ENCODE measurements around the gene REST.
A peak's percentile ranks its signal among the peaks of the same experiment; 100 is the strongest.

The REST gene

DNA sequence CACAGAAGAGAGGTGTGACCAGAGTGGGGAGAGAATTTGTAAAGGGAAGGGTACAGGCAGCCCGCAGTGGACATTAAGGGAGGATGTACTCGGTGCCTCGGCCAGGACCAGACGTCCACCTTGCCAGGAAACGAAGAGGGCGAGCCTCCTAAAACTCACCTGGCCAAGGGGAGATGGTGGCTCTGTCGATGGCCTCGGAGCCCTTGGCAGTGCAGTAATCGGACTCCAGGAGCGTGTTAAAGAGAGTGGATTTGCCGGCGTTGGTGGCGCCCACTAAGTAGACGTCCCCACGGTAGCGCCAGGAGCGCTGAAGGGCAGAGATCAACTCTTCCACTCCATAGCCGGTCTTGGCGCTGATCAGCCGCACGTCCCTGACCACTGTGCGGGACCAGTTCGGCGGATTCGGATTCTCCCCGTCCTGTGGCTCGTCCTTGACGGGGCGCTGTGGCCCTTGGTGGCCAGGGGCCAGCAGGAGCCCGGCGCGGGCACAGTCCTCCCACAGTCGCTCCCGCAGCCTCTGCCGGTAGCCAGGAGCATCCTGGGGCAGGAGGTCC lies 68.7 kb downstream of the REST start:
- DNase-seq (ENCODE audit: low spot score) = peak; percentile 25

DNA sequence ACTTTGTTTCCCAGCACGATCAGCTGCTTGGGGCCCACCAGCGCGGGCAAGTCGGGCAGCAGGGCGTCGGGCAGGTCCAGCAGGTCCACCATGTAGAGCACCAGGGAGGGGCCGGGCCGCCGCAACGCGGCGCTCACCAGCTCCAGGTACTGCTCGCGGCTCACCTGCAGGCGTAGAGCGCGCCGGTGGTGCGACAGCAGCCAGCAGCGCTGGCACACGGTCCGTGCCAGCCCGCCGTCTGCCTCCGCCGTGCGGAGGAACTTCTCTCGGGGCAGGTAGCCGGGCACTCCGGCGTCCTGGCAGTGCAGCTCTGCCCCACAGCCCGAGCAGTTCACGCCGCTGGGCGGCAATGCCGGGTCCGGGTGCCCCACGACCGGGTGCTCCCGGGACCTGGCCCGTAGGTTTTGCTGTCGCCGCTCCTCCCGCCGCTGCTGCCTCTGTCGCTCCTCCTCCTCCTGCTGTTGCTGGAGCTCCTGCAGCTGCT lies 69.2 kb downstream of the REST start:
- DNase-seq (ENCODE audit: low spot score) = peak; percentile 15

DNA sequence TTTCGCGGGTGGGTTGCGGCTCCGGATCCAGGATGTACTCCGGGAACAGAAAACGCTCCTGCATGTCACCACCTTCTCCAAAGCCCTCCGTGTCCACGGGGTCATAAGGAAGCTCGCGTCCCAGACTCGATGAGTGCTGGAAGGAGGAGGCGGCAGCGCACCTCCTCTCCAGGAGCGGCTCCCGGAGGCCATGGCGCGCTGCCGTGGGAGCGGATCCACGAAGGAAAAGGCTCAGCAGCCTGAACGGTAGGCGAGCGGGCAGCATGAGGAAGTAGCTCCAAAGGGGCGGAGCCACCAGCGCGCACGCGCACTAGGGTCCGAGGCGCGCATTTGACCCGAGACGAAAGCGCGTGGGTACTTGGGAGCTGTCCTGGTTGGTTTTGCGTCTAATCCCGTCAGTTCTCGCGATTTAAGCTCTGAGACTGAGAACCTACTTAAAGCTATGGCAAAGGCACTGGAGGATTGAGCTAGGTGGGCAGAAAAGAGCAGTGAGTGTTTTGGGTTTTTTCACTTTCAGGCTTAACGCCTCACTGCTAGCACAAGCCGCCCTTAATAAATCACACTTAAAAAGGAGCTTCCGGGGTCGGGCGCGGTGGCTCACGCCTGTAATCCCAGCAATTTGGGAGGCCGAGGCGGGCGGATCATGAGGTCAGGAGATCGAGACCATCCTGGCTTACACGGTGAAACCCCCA lies 69.8 kb downstream of the REST start, which contains the start of gene NOA1:
NOA1 (minus strand) TSS at position 286 of the 692 bp plus-strand sequence; CDS start at position 265, 21 bp downstream.
- peak; percentile 97 for DNase-seq (ENCODE audit: low spot score)

DNA sequence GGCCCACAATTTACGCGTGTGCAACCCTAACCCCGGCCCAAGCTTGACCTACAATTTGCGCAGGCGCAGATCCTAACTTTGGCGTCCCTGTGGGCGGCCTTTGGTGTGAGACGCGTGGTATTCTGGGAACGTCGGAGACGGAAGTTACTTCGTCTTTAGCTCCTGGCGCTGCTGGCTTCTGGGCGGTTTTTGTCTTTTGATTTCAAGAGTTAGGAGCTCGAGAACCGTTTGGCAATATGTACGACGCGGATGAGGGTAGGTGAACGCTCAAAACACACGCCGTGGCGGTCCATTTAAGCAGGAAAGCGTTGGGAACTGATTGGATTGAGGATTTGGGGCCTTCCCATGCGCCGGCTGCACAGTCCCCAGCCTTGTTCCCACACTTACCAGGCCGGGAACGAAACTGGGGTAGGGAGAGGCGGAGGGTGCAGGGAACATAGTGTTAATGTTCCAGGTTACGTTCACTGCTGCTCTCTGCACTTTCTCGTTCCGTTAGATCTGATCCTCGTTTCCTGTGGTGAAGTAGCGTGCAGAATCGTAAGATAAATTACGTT lies 71.1 kb downstream of the REST start, which contains the start of gene POLR2B:
POLR2B (plus strand) TSS at position 147 of the 554 bp plus-strand sequence; CDS start at position 237, 90 bp downstream.
- peak; percentile 97 for DNase-seq (ENCODE audit: low spot score)

DNA sequence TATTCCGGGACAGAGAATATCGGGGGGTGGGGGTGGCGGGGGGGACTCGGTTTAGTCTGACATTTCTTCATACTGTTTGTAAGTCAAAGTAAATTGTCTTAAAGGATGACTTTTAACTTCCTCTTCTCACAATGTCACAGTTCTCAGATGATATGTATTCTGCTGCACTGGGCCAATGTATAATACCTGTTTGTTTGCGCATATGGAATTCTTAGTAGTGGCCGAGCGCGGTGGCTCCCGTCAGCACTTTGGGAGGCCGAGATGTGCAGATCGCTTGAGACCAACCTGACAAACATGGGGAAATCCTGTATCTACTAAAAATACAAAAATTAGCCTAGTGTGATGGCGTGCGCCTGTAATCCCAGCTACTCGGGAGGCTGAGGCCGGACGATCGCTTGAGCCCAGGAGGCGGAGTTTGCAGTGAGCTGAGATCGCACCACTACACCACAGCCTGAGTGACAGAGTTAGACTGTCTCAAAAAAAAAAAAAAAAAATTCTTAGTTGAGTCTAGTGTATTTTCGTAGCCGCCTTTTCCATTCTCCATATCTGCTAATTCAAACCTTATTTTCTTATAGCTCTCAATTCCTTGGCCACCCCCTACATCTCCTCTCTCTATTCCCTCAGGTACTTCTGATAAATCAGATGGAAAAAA lies 71.8 kb downstream of the REST start:
- peak; percentile 63 for DNase-seq (ENCODE audit: low spot score)

DNA sequence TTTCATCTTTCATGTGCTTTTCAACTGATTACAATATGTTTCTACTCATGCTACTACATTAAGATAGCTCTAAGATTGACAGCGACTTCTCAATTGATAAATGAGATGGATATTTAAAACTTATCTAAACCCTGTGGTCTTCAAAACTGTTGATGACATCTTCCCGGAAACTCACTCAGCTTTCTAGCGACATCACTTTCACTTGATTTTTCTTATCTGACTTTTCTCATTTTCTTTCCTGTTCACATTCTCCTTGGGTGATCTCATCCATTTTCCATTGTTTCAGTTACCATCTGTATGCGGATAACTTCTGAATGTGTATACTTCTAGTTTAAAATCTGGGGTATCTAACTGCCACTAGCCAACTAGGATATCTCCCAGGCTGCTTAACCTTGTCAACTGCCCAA lies 74.1 kb downstream of the REST start:
- DNase-seq (ENCODE audit: low spot score) = peak; percentile 55

DNA sequence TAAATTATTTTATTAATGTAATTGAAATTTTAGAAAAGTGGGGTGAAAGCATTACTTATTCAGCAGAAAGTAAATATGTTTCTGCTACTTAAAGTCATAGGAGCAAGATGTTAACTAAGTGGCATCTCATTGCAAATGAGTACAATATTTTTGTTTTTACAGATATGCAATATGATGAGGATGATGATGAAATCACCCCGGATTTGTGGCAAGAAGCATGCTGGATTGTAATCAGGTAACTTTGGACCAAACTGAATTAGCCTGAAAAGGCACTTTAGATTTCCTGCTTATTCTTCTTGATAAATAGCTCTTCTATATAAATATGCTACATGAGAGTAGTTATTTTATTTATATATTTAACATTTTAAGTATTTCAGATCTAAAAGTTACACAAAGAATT lies 78.5 kb downstream of the REST start:
- DNase-seq (ENCODE audit: low spot score) = no peak

DNA sequence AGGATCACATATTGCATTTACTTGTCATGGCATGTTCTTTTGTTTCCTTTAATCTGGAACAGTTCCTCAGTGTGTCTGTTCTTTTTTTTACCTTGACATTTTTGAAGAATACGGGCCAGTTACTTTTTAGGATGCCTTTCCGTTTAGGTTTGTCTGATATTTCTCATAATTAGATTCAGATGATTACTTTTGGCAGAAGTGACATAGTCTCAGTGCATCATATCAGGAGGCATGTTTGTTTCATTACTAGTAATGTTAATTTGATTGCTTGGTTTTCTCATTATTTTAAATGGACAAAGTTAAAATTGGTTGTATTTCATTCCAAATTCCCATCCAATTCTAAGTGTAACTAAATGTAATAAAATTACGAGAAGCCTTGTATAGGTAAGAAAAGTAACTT lies 79.3 kb downstream of the REST start:
- no peak for DNase-seq (ENCODE audit: low spot score)

DNA sequence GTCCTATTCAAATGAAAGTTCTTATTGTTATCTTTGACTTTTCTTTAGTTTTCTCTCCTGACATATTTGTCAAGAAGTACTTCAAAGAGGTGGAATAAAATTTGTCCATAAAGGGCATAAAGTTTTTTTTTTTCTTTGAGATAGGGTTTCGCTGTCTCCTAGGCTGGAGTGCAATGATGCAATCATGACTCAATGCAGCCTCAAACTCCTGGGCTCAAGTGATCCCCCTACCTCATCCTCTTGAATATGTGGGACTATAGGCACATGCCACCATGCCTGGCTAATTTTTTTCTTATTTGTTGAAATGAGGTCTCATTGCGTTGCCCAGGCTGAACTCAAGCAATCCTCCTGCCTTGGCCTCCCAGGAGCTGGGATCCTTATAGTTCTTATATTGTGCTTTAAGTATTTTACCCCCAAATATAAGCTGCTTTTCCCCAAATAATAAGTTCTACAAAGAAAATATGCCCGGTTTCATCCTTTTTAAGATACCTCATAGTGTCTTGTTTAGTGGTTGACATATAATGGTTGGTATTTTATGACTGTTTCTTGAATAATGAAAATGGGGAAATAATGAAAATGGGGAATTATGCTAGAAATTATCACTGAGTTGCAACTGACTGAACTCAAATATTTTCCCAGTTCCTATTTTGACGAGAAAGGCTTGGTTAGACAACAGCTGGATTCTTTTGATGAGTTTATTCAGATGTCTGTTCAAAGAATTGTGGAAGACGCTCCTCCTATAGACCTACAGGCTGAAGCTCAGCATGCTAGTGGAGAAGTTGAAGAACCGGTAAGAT lies 82.6 kb downstream of the REST start:
- no peak for DNase-seq (ENCODE audit: low spot score)

DNA sequence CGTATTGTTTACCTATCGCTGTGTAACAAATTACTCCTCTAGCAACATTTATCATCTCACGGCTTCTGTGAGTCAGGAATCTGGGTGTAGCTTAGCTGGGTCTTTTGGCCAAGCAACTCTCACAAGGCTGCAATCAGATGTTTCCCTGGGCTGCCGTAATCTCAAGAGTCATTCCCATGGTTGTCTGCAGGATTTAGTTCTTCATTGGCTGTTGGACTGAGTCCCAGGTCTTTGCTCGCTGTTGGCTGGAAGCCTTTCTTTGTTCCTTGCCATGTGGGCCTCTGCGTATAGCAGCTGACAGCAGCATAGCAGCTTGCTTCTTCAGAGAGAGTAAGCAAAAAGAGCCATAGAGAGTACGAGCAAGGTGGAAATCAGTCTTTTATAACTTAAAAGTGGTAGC lies 87.8 kb downstream of the REST start:
- DNase-seq (ENCODE audit: low spot score) = no peak

DNA sequence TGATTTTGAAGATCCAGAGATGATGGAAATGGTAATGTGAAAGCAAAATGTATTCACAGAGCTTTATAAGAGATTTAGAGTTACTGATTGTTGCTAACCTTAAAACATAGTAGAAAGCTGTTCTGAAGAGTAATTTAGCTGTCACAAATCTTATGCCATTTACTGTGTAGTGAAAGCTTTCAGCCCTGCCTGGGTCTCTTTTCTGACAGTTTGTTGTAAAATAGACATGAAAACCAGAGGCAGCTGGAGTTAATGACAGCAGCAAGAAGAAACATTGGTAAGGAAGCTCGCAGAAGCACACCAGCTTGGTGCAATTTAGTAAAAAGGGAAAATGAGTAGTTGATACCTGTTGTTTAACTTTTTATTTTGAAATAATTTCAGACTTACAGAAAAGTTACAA lies 92.1 kb downstream of the REST start:
- DNase-seq (ENCODE audit: low spot score) = no peak

DNA sequence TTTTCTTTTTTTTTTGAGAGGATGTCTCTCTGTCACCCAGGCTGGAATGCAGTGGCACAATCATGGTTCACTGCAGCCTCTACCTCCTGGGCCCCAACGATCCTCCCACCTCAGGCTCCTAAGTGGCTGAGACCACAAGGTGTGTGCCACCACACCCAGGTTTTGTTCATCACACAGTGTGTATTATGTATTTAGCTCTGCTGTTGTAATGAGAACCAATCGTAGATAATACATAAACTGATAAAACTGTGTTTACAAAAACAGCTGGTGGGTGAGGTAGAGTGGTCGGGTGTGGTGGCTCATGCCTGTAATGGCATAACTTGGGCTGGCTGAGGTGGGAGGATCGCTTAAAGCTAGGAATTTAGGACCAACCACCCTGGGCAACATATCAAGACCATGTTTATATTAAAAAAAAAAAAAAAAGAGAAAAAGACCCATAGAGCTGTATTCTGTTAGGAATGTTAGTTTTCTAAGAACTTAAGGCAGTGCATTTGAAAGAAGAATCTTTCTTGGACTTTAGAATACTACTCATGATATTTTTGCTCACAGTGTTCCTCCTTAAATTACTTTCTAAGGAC lies 105.9 kb downstream of the REST start:
- DNase-seq (ENCODE audit: low spot score) = no peak

All from RKO (cell line).